ENCODE results near the gene HIPK2.

GRCh38 chr7:139731802-139732470 is 45.9 kb downstream of the HIPK2 start:
- TF ChIP-seq CTCF (conservative IDR thresholded peaks at IDR 0.05; ENCODE audit: low read depth, low read length), result no peak
- no peak for TF ChIP-seq EZH2 (IDR thresholded peaks at IDR 0.05; ENCODE audit: borderline replicate concordance, low read depth, low read length, poor library complexity, severe bottlenecking)
